Activated CD8-positive, alpha-beta memory T cell treated with anti-CD3 and anti-CD28 coated beads, Interleukin-2, amount 50 U/mL, for 24 hours (primary cell): ENCODE data around the gene ZNF665.
"Not testable (repeated sequence)": the region's sequence is repeated elsewhere in the genome, so short reads cannot be mapped to it uniquely, and the experiment has no call there.

ENCODE experiments used
- DNase-seq: peaks from one replicate; pipeline ENCODE4 v3.0.0-alpha.2; 2020; ENCODE audit errors: extremely low read depth

Gene ZNF665

GRCh38 chr19:53157626-53158025 is 35.5 kb downstream of the ZNF665 start:
- DNase-seq: no peak

GRCh38 chr19:53156850-53157249 is 36.3 kb downstream of the ZNF665 start:
- DNase-seq: no peak

- DNase-seq: no peak
These were observed 45.5 kb downstream of the ZNF665 start for GRCh38 chr19:53147645-53148044.

- DNase-seq: no peak
These were observed 52.8 kb downstream of the ZNF665 start for GRCh38 chr19:53140351-53140750.

GRCh38 chr19:53136432-53136831 is 56.7 kb downstream of the ZNF665 start:
- no peak for DNase-seq

- DNase-seq: no peak
These were observed 60.8 kb downstream of the ZNF665 start, which contains the start of gene ZNF415 for GRCh38 chr19:53132141-53132991. Gene ZNF415, minus strand, starts transcription at chr19:53132910. Its CDS starts 10,234 bp downstream, at chr19:53122676.

GRCh38 chr19:53131727-53132126 is 61.4 kb downstream of the ZNF665 start:
- no peak for DNase-seq

GRCh38 chr19:53131085-53131590 is 62.0 kb downstream of the ZNF665 start:
- DNase-seq: no peak

- no peak for DNase-seq
These were observed 62.7 kb downstream of the ZNF665 start for GRCh38 chr19:53130506-53130905.

GRCh38 chr19:53126733-53127526 is 66.2 kb downstream of the ZNF665 start:
- not testable (repeated sequence) for DNase-seq

- no peak for DNase-seq
These were observed 69.8 kb downstream of the ZNF665 start for GRCh38 chr19:53123400-53123799.
